Fibroblast of lung (primary cell): ENCODE data around the gene CCDC97. TPM values are rescaled to one million over a fixed set of nuclear protein-coding genes. Genes with fewer than 3 reads are reported as not detected.

Experiments
- DNase-seq, 2 donors: peaks; one replicate each; pipeline versions ENCODE4 v3.0.0 to v3.0.0-alpha.2; 2010; ENCODE audit warnings: low read depth in 2 of 2
- H2AFZ ChIP-seq: 2 replicates; pipeline ENCODE4 v1.5.1; 2012; ENCODE audit warnings: low read length, control low read depth, inconsistent platforms
- H3K27ac ChIP-seq: 2 replicates; pipeline ENCODE4 v1.5.1; 2011; ENCODE audit warnings: low read length, control low read depth; ENCODE audit not compliant: insufficient read depth
- H3K27me3 ChIP-seq: 2 replicates; pipeline ENCODE4 v1.5.1; 2011; ENCODE audit warnings: mild to moderate bottlenecking, low read length; ENCODE audit not compliant: control insufficient read depth, insufficient read depth
- H3K36me3 ChIP-seq: 2 replicates; pipeline ENCODE4 v1.5.1; 2011; ENCODE audit warnings: low read length; ENCODE audit not compliant: control insufficient read depth, insufficient read depth
- H3K4me1 ChIP-seq: 2 replicates; pipeline ENCODE4 v1.5.1; 2011; ENCODE audit warnings: low read length; ENCODE audit not compliant: control insufficient read depth, insufficient read depth; ENCODE audit errors: extremely low read depth
- H3K4me2 ChIP-seq: 2 replicates; pipeline ENCODE4 v1.5.1; 2011; ENCODE audit warnings: low read length, control low read depth; ENCODE audit not compliant: insufficient read depth; ENCODE audit errors: extremely low read depth
- H3K4me3 ChIP-seq, 4 experiments: fragments of 200-600 bp in 1 of 4; sonication (generic) in 1 of 4; replicated peaks in 1 of 4; 2 replicates each; pipeline ENCODE4 v1.5.1; 2011 to 2016; ENCODE audit warnings: low read length in 4 of 4, low read depth in 3 of 4, mild to moderate bottlenecking in 3 of 4, control low read depth in 2 of 4, inconsistent platforms in 1 of 4, mixed read lengths in 1 of 4; ENCODE audit not compliant: insufficient read depth in 1 of 4; ENCODE audit errors: control extremely low read depth in 1 of 4
- H3K79me2 ChIP-seq: 2 replicates; pipeline ENCODE4 v1.5.1; 2012; ENCODE audit warnings: mild to moderate bottlenecking, low read length, inconsistent platforms; ENCODE audit not compliant: control insufficient read depth, insufficient read depth
- H3K9ac ChIP-seq: 2 replicates; pipeline ENCODE4 v1.5.1; 2011; ENCODE audit warnings: mild to moderate bottlenecking, low read length, control low read depth; ENCODE audit not compliant: insufficient read depth
- H3K9me3 ChIP-seq: 2 replicates; pipeline ENCODE4 v1.5.1; 2012; ENCODE audit warnings: low read depth, low read length; ENCODE audit not compliant: control insufficient read depth, insufficient read depth
- H4K20me1 ChIP-seq: 2 replicates; pipeline ENCODE4 v1.5.1; 2011; ENCODE audit warnings: low read length; ENCODE audit not compliant: control insufficient read depth, insufficient read depth; ENCODE audit errors: extremely low read depth
- EZH2 ChIP-seq: IDR thresholded peaks from 2 replicates; pipeline ENCODE4 v1.5.1; 2012; ENCODE audit warnings: low read length, control low read depth, mild to moderate bottlenecking; ENCODE audit errors: missing control alignments
- polyA plus RNA-seq, 2 donors: library from polyadenylated mRNA; depleted of rRNA in 1 of 2; stranded (reverse) in 1 of 2; unstranded in 1 of 2; fragments of >200 nt; gene quantifications; 2 replicates each; pipeline ENCODE4 v1.2.1, GENCODE V29; 2011 to 2012; ENCODE audit warnings: missing spikeins in 1 of 2
- total RNA-seq: library from RNA; depleted of rRNA; stranded (reverse); fragments of >200 nt; gene quantifications from 2 replicates; pipeline ENCODE4 v1.2.1, GENCODE V29; 2014
- TF ChIP-seq, protein P1 (sequence below), 2 donors: IDR thresholded peaks in 1 of 2; conservative IDR thresholded peaks in 1 of 2; 1 replicate in 1 of 2; 2 replicates in 1 of 2; pipeline ENCODE4 v1.5.1; 2011 to 2012; ENCODE audit warnings: low read length in 2 of 2, control low read depth in 1 of 2, inconsistent platforms in 1 of 2, low read depth in 1 of 2, mild to moderate bottlenecking in 1 of 2

The CCDC97 gene
- total and polyA plus RNA-seq, 2 donors (not counting 1 experiment from before 2014, with no cell fraction given): 6.3 to 7.8 TPM

- peaks cover 10% of the 10 kb centered on the region for H3K4me1 ChIP-seq
- no peaks in the 10 kb centered on the region for H4K20me1 ChIP-seq
- no peak overlapping the region for H3K4me2 ChIP-seq
- H3K27me3 ChIP-seq: no peaks in the 10 kb centered on the region
- peaks cover 58% of the 10 kb centered on the region for H3K79me2 ChIP-seq
- no peak overlapping the region for H3K27ac ChIP-seq
- no peak overlapping the region for H2AFZ ChIP-seq
- H3K9ac ChIP-seq: no peak overlapping the region
- DNase-seq: no peak
- no peak overlapping the region for H3K4me3 ChIP-seq
- peaks cover 29% of the 10 kb centered on the region for H3K36me3 ChIP-seq
- no peak for TF ChIP-seq EZH2
- TF ChIP-seq, protein P1, sequence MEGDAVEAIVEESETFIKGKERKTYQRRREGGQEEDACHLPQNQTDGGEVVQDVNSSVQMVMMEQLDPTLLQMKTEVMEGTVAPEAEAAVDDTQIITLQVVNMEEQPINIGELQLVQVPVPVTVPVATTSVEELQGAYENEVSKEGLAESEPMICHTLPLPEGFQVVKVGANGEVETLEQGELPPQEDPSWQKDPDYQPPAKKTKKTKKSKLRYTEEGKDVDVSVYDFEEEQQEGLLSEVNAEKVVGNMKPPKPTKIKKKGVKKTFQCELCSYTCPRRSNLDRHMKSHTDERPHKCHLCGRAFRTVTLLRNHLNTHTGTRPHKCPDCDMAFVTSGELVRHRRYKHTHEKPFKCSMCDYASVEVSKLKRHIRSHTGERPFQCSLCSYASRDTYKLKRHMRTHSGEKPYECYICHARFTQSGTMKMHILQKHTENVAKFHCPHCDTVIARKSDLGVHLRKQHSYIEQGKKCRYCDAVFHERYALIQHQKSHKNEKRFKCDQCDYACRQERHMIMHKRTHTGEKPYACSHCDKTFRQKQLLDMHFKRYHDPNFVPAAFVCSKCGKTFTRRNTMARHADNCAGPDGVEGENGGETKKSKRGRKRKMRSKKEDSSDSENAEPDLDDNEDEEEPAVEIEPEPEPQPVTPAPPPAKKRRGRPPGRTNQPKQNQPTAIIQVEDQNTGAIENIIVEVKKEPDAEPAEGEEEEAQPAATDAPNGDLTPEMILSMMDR (conservative IDR thresholded peaks at IDR 0.05 in 1 of 2, IDR thresholded peaks at IDR 0.05 in 1 of 2; ENCODE audit: low read depth in 1 of 2, low read length in 2 of 2): no peak
- H3K9me3 ChIP-seq: no peaks in the 10 kb centered on the region
Measured at GRCh38 chr19:41269571-41269970, 40.4 kb upstream of the CCDC97 start.

DNA sequence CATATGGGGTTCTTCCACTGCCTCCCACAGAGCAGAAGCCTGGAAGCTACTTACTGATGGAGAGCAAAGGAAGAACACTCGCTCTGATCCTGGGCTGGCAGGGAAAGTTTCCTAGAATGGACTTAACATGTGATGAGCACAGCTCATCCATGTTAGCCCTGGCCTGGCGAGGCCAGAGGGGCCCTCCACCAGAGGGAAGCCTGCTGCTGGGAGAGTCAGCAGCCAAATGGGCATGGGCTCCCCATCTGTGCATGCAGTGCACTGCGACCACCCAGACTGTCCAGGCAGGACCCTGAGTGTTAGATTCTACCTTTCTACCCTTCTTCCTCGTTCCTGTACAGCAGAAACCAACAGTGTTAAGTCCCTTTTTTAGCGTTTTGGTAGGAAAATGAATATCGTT, 36.9 kb upstream of the CCDC97 start:
- H3K9me3 ChIP-seq: no peaks in the 10 kb centered on the region
- no peak for TF ChIP-seq EZH2
- TF ChIP-seq, protein P1 (conservative IDR thresholded peaks at IDR 0.05 in 1 of 2, IDR thresholded peaks at IDR 0.05 in 1 of 2; ENCODE audit: low read depth in 1 of 2, low read length in 2 of 2): no peak
- no peak overlapping the region for H2AFZ ChIP-seq
- H3K27ac ChIP-seq: no peak overlapping the region
- H3K4me1 ChIP-seq: no peaks in the 10 kb centered on the region
- peaks cover 33% of the 10 kb centered on the region for H3K36me3 ChIP-seq
- H3K4me3 ChIP-seq: no peak overlapping the region
- no peak for DNase-seq
- H3K9ac ChIP-seq: no peak overlapping the region
- no peaks in the 10 kb centered on the region for H4K20me1 ChIP-seq
- H3K79me2 ChIP-seq: peaks cover 23% of the 10 kb centered on the region
- no peaks in the 10 kb centered on the region for H3K27me3 ChIP-seq
- no peak overlapping the region for H3K4me2 ChIP-seq

- Histone ChIP-seq H3K9ac (no peak overlapping the region), H3K79me2 (peaks cover 17% of the 10 kb centered on the region), H3K27ac (no peak overlapping the region), H3K4me3 (no peak overlapping the region), H3K36me3 (peaks cover 37% of the 10 kb centered on the region), H3K4me1 (no peaks in the 10 kb centered on the region), H4K20me1 (no peaks in the 10 kb centered on the region), H3K9me3 (no peaks in the 10 kb centered on the region), H3K4me2 (no peak overlapping the region), H3K27me3 (no peaks in the 10 kb centered on the region), H2AFZ (no peak overlapping the region)
- DNase-seq: no peak
- TF ChIP-seq, protein P1 (conservative IDR thresholded peaks at IDR 0.05 in 1 of 2, IDR thresholded peaks at IDR 0.05 in 1 of 2; ENCODE audit: low read depth in 1 of 2, low read length in 2 of 2): no peak
- TF ChIP-seq EZH2: no peak
Measured at GRCh38 chr19:41274802-41275201, 35.2 kb upstream of the CCDC97 start.
